Measurements from ENCODE around the gene ZNF823. TPM values are rescaled to one million over a fixed set of nuclear protein-coding genes. Genes with fewer than 3 reads are reported as not detected.

ZNF823 gene
- total and polyA plus RNA-seq, 9 of the 15 experiments (the other 6 are each of a cell fraction or from before 2014, with no cell fraction given): 4.0 to 13.4 (median 6.1) TPM

DNA sequence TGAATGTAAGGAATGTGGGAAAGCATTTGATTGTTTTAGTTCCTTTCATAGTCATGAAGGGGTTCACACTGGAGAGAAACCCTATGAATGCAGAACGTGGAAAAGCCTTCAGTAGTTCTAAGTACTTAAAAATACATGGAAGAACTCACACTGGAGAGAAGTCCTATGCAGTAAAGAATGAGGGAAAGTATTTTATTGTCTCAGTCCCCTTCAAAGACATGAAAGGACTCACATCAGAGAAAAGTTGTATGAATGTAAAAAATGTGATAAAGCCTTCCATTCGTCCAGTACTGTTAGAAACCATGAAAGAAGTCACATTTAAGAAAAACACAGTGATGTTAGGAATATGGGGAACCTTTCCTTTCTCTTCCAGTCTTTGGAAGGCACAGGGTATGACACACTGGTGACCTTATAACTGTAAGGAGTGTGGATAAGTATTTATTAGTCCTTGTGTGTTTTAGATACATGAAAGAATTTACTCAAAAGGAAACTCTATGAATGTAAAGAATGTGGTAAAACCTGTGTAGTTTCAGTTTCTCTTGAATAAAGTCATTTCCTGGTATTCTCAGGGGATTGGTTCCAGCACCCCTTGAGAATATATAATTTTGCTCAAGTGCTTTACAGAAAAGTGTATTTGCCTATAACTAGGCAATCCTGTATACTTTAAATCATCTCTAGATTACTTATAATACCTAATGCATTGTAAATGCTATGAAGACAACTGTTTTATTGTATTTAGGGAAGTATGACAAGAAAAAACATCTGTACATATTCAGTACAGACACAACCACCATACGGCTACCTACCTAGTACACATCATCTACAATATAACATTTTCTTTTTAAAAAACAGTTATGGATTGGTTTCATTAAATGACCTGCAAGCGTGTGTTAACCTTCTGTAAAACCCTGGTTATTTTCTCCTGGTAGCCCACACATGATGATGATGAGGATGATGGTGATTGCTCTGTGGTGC lies 52.8 kb downstream of the ZNF823 start:
- H3K4me1 ChIP-seq (replicated peaks in 1 of 2; ENCODE audit: control insufficient read depth in 2 of 2, insufficient read depth in 2 of 2, low read length in 2 of 2): no peaks in the 10 kb centered on the region
- in situ Hi-C loops (cut with MboI): no loop called here
- POLR2A ChIA-PET: no interaction called here
- H3K79me2 ChIP-seq (ENCODE audit: control insufficient read depth, insufficient read depth, low read length): no peaks in the 10 kb centered on the region
- no peak overlapping the region for H2AFZ ChIP-seq (ENCODE audit: low read depth, low read length)
- peaks cover 8% of the 10 kb centered on the region for H3K9me3 ChIP-seq (replicated peaks; ENCODE audit: control insufficient read depth, insufficient read depth, low read depth, low read length)
- CTCF ChIA-PET (ENCODE audit: low intra/inter-chr PET ratio): no interaction called here
- no peaks in the 10 kb centered on the region for H4K20me1 ChIP-seq (replicated peaks; ENCODE audit: control insufficient read depth, insufficient read depth, low read length)
- WGBS (ENCODE audit: insufficient coverage, low coverage, missing lambda C conversion rate): 32% methylated on average over 4 of the region's 4 CpGs
- H3K9me1 ChIP-seq (ENCODE audit: control insufficient read depth, insufficient read depth, low read length): no peaks in the 10 kb centered on the region
- TF ChIP-seq RBM22 (IDR thresholded peaks at IDR 0.05; ENCODE audit: low read depth, low read length, poor library complexity, severe bottlenecking): no peak
- no peak for TF ChIP-seq CSDE1 (IDR thresholded peaks at IDR 0.05)
- TF ChIP-seq, protein P1, sequence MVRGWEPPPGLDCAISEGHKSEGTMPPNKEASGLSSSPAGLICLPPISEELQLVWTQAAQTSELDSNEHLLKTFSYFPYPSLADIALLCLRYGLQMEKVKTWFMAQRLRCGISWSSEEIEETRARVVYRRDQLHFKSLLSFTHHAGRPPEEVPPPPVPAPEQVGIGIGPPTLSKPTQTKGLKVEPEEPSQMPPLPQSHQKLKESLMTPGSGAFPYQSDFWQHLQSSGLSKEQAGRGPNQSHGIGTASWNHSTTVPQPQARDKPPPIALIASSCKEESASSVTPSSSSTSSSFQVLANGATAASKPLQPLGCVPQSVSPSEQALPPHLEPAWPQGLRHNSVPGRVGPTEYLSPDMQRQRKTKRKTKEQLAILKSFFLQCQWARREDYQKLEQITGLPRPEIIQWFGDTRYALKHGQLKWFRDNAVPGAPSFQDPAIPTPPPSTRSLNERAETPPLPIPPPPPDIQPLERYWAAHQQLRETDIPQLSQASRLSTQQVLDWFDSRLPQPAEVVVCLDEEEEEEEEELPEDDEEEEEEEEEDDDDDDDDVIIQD (CRISPR knock-in tag; IDR thresholded peaks at IDR 0.05): no peak
- TF ChIP-seq ELF1 (tag; IDR thresholded peaks at IDR 0.05): no peak
- no peak for ATAC-seq
- no peak overlapping the region for H3K27ac ChIP-seq (ENCODE audit: extremely low read depth, low read depth, low read length)
- DNase-seq (ENCODE audit: extremely low read depth in 1 of 4, low spot score in 3 of 4): no peak
- peaks cover 10% of the 10 kb centered on the region; the same call in 2 of the 3 replicates for H3K36me3 ChIP-seq (ENCODE audit: control insufficient read depth, insufficient read depth, low read length)
- H3K9ac ChIP-seq (ENCODE audit: insufficient read depth in 1 of 2, low read depth in 2 of 2, low read length in 2 of 2): no peak overlapping the region
- no peak overlapping the region for H3K4me3 ChIP-seq
- no peak for FAIRE-seq
- intact Hi-C loops (cut with micrococcal nuclease): no loop called here
- no TSS peak for BruUV-seq (replicated peaks)
- no peak overlapping the region for H3K4me2 ChIP-seq (ENCODE audit: insufficient read depth, low read length)
- no peaks in the 10 kb centered on the region for H3K27me3 ChIP-seq (ENCODE audit: control insufficient read depth in 2 of 2, insufficient read depth in 2 of 2, low read length in 2 of 2)

Measured in K562 (cell line).